Gastroesophageal sphincter (tissue), 3 donors: Measurements from ENCODE around the gene SND1.

Experiments
- POLR2A ChIP-seq, 2 donors: fragments of 450-650 bp; IDR thresholded peaks; one replicate each; pipeline ENCODE4 v1.6.1; 2017; ENCODE audit warnings: antibody characterized with exemption in 2 of 2, mild to moderate bottlenecking in 2 of 2, moderate library complexity in 1 of 2
- POLR2AphosphoS5 ChIP-seq: sonication (generic); formaldehyde crosslinking; IDR thresholded peaks from one replicate; pipeline ENCODE4 v1.6.1; 2017; ENCODE audit warnings: antibody characterized with exemption
- TF ChIP-seq, protein P1 (sequence below), 4 experiments: fragments of 200-600 bp in 2 of 4; fragments of 450-650 bp in 2 of 4; sonication (generic) in 1 of 4; IDR thresholded peaks; one replicate each; pipeline ENCODE4 v1.5.1; 2017 to 2019; ENCODE audit warnings: antibody characterized with exemption in 4 of 4, mild to moderate bottlenecking in 2 of 4, moderate library complexity in 2 of 4

- TF ChIP-seq, protein P1, sequence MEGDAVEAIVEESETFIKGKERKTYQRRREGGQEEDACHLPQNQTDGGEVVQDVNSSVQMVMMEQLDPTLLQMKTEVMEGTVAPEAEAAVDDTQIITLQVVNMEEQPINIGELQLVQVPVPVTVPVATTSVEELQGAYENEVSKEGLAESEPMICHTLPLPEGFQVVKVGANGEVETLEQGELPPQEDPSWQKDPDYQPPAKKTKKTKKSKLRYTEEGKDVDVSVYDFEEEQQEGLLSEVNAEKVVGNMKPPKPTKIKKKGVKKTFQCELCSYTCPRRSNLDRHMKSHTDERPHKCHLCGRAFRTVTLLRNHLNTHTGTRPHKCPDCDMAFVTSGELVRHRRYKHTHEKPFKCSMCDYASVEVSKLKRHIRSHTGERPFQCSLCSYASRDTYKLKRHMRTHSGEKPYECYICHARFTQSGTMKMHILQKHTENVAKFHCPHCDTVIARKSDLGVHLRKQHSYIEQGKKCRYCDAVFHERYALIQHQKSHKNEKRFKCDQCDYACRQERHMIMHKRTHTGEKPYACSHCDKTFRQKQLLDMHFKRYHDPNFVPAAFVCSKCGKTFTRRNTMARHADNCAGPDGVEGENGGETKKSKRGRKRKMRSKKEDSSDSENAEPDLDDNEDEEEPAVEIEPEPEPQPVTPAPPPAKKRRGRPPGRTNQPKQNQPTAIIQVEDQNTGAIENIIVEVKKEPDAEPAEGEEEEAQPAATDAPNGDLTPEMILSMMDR (IDR thresholded peaks at IDR 0.05): no peak
- TF ChIP-seq POLR2AphosphoS5 (no peak), POLR2A (IDR thresholded peaks at IDR 0.05) (no peak)
Observed at GRCh38 chr7:127730658-127731276, 78.8 kb downstream of the SND1 start.
